ENCODE results near the gene ZDHHC1. TPM values are rescaled to one million over a fixed set of nuclear protein-coding genes. Genes with fewer than 3 reads are reported as not detected.

The ZDHHC1 gene
- total RNA-seq, 1 donor from 2014 or later = 9.5 TPM

DNA sequence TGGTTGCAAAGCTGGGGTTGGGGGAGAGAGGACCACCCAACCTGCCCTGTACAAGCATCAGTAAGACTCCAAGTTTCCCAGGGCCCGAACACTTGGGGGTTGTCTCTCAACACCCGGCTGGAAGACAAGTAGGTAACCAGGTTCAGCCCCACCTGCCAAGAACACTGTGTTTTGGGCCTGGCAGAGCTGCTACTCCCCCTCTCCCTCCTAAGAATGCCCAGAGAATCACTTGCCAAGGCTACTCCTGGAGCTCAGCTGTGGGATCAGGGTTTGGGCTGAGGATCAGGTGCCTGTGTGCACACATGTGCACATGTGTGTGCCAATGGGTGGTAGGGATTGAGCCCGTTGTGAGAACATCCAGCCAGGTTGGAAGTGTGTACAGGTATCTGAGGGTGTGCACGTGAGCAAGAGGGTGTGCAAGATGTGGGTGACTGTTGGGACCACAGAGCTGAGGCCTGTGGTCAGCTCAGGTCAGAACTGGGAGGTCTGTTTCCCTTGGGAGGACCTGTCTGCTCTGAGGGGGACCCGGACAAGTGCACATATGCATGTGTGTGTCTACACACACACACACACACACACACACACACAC is 16.9 kb upstream of the ZDHHC1 start:
- peaks cover 30% of the 10 kb centered on the region for H3K27me3 ChIP-seq (ENCODE audit: control insufficient read depth, insufficient read depth, low read length)
- H3K36me3 ChIP-seq (ENCODE audit: control insufficient read depth, insufficient read depth, low read length) = no peaks in the 10 kb centered on the region
- no peak overlapping the region for H3K4me3 ChIP-seq (ENCODE audit: low read depth, low read length)
- TF ChIP-seq, protein P1, sequence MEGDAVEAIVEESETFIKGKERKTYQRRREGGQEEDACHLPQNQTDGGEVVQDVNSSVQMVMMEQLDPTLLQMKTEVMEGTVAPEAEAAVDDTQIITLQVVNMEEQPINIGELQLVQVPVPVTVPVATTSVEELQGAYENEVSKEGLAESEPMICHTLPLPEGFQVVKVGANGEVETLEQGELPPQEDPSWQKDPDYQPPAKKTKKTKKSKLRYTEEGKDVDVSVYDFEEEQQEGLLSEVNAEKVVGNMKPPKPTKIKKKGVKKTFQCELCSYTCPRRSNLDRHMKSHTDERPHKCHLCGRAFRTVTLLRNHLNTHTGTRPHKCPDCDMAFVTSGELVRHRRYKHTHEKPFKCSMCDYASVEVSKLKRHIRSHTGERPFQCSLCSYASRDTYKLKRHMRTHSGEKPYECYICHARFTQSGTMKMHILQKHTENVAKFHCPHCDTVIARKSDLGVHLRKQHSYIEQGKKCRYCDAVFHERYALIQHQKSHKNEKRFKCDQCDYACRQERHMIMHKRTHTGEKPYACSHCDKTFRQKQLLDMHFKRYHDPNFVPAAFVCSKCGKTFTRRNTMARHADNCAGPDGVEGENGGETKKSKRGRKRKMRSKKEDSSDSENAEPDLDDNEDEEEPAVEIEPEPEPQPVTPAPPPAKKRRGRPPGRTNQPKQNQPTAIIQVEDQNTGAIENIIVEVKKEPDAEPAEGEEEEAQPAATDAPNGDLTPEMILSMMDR (IDR thresholded peaks at IDR 0.05; ENCODE audit: insufficient read depth, low read length, poor library complexity, severe bottlenecking) = no peak
- no peak for DNase-seq (ENCODE audit: low read depth)

DNA sequence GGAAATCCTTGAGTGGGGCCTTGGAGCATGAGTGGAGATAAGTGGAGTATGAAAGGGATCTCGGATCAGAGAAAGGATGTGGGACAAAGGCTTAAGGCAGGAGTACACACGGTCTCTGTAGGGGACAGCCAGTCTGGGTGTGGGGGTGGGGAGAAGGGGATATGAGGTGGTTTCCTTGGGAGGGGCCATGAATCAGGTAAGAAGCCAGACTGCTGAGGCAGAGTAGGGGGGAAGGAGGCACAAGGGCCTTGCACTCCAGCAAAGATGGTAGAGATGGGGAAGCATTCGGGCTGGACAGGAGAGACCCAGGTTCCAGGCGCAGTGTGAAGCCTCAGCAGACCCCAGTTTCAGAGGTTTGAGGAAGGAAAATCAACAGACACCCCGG is 16.2 kb upstream of the ZDHHC1 start:
- H3K27me3 ChIP-seq (ENCODE audit: control insufficient read depth, insufficient read depth, low read length) = peaks cover 34% of the 10 kb centered on the region
- no peaks in the 10 kb centered on the region for H3K36me3 ChIP-seq (ENCODE audit: control insufficient read depth, insufficient read depth, low read length)
- no peak overlapping the region for H3K4me3 ChIP-seq (ENCODE audit: low read depth, low read length)
- TF ChIP-seq, protein P1 (IDR thresholded peaks at IDR 0.05; ENCODE audit: insufficient read depth, low read length, poor library complexity, severe bottlenecking) = no peak
- DNase-seq (ENCODE audit: low read depth) = no peak

DNA sequence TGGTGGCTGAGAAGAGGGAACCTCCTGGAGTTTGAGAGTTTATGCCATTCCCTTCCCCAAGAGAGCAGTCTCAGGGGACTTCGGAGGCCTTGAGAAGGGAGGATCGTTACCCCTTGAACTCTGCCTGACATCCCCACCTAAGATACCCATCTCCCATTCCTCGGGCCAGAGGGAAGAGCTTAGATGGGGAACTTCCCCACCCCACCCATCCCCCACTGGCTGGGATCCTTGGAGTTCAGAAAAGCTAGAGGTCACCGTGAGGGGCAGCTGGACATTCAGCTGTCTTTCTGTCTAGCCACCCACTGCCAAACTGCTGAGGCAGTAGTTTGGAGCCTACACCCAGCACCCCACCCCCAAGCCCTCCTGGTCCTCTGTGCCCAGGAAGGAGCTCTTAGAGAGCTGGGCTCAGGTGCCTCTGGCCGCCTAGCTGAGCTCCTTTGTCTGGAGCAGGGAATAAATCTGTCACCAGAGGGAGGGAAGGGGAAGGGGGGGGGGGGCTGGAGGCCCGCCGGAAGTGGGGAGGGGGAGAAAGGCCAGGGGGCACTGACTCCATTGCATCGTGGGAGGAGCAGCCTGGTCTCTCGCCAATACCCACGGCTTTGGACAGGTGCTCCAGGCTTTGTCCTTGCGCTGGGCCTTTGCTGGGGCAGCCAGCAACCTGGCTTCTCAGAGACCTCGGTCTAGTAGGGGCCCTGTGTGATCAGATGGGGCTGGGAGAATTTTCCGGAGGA is 15.7 kb upstream of the ZDHHC1 start:
- Histone ChIP-seq H3K36me3 (ENCODE audit: control insufficient read depth, insufficient read depth, low read length) (no peaks in the 10 kb centered on the region), H3K27me3 (ENCODE audit: control insufficient read depth, insufficient read depth, low read length) (peaks cover 34% of the 10 kb centered on the region), H3K4me3 (ENCODE audit: low read depth, low read length) (no peak overlapping the region)
- DNase-seq (ENCODE audit: low read depth) = no peak
- TF ChIP-seq, protein P1 (IDR thresholded peaks at IDR 0.05; ENCODE audit: insufficient read depth, low read length, poor library complexity, severe bottlenecking) = no peak

DNA sequence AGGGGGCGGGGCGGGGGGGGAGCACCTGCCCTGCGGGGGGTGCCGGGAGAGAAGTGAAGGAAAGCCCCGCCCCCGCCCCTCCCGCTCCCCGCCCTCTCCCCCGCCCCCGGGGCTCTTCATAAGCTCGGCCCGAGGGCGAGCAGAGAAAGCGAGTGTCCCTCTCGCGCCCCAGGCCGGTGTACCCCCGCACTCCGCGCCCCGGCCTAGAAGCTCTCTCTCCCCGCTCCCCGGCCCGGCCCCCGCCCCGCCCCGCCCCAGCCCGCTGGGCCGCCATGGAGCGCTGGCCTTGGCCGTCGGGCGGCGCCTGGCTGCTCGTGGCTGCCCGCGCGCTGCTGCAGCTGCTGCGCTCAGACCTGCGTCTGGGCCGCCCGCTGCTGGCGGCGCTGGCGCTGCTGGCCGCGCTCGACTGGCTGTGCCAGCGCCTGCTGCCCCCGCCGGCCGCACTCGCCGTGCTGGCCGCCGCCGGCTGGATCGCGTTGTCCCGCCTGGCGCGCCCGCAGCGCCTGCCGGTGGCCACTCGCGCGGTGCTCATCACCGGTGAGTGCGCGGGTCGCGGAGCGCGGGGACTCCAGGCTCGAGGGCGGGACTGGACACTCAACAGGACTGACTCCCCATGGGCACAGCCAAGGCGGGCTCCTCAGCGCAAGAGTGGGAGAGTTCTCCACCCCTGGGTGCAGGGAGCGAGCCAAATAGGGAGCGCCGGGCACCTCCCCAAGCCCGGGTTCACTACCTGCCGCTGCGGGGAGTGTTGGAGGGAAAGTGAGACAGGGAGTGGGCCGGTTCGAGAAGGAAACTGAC is 14.9 kb upstream of the ZDHHC1 start, which contains the start of gene HSD11B2:
HSD11B2 (plus strand) TSS at position 145 of the 798 bp plus-strand sequence; CDS start at position 273, 128 bp downstream.
- Histone ChIP-seq H3K4me3 (ENCODE audit: low read depth, low read length) (peak within 1 kb of the TSS; percentile 24), H3K36me3 (ENCODE audit: control insufficient read depth, insufficient read depth, low read length) (no peaks in the 10 kb centered on the region), H3K27me3 (ENCODE audit: control insufficient read depth, insufficient read depth, low read length) (peaks cover 40% of the 10 kb centered on the region)
- no peak for DNase-seq (ENCODE audit: low read depth)
- TF ChIP-seq, protein P1 (IDR thresholded peaks at IDR 0.05; ENCODE audit: insufficient read depth, low read length, poor library complexity, severe bottlenecking) = no peak

DNA sequence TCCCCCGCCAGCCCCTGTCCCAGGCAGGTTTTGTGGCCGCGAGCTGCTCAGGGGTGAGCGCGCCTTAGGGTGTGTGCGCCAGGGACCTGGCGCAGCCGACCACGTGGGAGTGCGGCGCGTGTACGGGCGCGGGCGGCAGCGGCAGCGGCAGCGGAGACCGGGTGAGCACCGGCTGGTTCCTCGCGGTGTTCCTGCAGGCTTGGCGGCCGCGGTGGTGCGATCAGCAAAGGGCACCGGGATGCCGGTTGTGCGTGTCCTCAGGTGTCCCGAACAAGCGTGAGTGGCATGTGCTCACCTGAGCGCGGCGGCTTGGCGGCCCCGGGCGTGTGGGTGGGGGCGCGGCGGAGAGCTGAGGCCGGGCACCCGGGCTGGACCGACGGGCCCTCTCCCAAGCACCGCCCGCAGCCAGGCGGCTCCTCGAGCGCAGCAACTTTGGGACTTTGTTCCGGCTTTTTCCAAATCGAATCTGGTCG is 14.3 kb upstream of the ZDHHC1 start:
- H3K27me3 ChIP-seq (ENCODE audit: control insufficient read depth, insufficient read depth, low read length) = peaks cover 46% of the 10 kb centered on the region
- TF ChIP-seq, protein P1 (IDR thresholded peaks at IDR 0.05; ENCODE audit: insufficient read depth, low read length, poor library complexity, severe bottlenecking) = no peak
- peak overlapping the region; percentile 24 for H3K4me3 ChIP-seq (ENCODE audit: low read depth, low read length)
- H3K36me3 ChIP-seq (ENCODE audit: control insufficient read depth, insufficient read depth, low read length) = no peaks in the 10 kb centered on the region
- no peak for DNase-seq (ENCODE audit: low read depth)
